ENCODE results near the gene CCDC15. TPM values are rescaled to one million over a fixed set of nuclear protein-coding genes. Genes with fewer than 3 reads are reported as not detected.

The CCDC15 gene, protein sequence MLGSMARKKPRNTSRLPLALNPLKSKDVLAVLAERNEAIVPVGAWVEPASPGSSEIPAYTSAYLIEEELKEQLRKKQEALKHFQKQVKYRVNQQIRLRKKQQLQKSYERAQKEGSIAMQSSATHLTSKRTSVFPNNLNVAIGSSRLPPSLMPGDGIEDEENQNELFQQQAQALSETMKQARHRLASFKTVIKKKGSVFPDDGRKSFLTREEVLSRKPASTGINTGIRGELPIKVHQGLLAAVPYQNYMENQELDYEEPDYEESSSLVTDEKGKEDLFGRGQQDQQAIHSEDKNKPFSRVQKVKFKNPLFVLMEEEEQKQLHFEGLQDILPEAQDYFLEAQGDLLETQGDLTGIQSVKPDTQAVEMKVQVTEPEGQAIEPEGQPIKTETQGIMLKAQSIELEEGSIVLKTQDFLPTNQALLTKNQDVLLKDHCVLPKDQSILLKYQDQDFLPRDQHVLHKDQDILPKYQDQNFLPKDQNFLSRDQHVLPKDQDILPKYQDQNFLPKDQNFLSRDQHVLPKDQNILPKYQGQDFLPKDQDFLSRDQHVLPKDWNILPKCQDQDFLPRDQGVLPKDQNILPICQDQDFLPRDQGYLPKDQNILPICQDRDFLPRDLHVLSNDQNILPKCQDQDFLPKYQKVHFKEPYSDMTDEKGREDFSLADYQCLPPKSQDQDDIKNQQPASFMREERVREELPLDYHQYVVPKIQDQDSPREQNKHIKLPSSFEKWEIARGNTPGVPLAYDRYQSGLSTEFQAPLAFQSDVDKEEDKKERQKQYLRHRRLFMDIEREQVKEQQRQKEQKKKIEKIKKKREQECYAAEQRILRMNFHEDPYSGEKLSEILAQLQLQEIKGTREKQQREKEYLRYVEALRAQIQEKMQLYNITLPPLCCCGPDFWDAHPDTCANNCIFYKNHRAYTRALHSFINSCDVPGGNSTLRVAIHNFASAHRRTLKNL
- total RNA-seq, result 6.1 and 7.1 TPM in 2 replicates
- long read RNA-seq, partial matches to known transcripts, result 4 of 19 reads
- long read RNA-seq, other reads (novel, unspliced or antisense), result 15 of 19 reads

DNA sequence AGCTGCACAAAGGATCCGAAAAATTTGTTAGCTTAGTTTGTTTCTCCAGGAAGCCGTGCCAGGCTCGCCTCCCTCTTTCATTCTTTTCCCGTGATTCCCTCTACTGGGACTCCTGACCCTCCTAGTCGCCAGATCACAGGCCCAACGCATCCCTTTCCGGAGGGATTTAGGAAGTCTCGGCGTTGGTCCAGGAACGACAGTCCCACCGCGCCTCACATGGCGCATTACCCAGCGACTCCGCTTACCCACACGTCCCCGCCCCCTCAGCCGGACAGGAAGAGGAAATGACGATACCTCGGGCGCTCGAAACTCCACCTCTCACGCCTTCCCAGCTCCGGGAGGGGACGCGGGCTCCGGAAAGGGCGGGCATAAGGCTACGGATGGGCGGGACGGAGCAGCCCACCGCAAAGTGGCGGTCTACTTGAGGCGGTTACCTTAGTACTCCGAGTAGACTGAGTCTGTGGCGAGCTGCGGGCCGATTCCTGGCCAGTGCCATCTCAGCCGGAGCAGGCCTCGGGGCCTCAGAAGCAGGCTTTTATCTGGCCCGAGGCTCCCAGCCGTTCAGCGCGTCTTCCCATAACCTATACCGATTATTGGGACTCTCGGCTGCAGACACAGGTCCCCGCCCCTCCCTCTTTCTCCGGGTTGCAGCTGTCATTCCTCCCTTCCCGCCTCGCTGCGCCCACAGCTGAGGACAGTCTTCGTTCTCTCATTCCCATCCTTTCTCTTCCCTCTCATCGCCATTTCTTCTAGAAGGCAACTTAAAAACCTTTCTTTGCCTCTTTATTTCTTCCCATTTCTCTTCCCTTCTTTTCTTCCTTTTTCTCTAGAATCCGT lies at the start of gene CCDC15:
CCDC15 (plus strand) TSS at position 450 of the 837 bp plus-strand sequence. CDS start 531 bp downstream, outside the sequence.
- Mint-ChIP-seq H3K4me1 (no peaks in the 10 kb centered on the region), H3K36me3 (ENCODE audit: low read depth) (no peaks in the 10 kb centered on the region), H3K27me3 (ENCODE audit: low read depth) (peaks cover 4% of the 10 kb centered on the region), H3K9me3 (no peaks in the 10 kb centered on the region), H3K4me3 (no peak within 1 kb of the TSS), H3K27ac (ENCODE audit: unreplicated experiment) (no peak within 1 kb of the TSS)
- DNase-seq (ENCODE audit: low read depth, low spot score), result peak; percentile 92
- TF ChIP-seq, protein P1, sequence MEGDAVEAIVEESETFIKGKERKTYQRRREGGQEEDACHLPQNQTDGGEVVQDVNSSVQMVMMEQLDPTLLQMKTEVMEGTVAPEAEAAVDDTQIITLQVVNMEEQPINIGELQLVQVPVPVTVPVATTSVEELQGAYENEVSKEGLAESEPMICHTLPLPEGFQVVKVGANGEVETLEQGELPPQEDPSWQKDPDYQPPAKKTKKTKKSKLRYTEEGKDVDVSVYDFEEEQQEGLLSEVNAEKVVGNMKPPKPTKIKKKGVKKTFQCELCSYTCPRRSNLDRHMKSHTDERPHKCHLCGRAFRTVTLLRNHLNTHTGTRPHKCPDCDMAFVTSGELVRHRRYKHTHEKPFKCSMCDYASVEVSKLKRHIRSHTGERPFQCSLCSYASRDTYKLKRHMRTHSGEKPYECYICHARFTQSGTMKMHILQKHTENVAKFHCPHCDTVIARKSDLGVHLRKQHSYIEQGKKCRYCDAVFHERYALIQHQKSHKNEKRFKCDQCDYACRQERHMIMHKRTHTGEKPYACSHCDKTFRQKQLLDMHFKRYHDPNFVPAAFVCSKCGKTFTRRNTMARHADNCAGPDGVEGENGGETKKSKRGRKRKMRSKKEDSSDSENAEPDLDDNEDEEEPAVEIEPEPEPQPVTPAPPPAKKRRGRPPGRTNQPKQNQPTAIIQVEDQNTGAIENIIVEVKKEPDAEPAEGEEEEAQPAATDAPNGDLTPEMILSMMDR (conservative IDR thresholded peaks at IDR 0.05), result no peak

DNA sequence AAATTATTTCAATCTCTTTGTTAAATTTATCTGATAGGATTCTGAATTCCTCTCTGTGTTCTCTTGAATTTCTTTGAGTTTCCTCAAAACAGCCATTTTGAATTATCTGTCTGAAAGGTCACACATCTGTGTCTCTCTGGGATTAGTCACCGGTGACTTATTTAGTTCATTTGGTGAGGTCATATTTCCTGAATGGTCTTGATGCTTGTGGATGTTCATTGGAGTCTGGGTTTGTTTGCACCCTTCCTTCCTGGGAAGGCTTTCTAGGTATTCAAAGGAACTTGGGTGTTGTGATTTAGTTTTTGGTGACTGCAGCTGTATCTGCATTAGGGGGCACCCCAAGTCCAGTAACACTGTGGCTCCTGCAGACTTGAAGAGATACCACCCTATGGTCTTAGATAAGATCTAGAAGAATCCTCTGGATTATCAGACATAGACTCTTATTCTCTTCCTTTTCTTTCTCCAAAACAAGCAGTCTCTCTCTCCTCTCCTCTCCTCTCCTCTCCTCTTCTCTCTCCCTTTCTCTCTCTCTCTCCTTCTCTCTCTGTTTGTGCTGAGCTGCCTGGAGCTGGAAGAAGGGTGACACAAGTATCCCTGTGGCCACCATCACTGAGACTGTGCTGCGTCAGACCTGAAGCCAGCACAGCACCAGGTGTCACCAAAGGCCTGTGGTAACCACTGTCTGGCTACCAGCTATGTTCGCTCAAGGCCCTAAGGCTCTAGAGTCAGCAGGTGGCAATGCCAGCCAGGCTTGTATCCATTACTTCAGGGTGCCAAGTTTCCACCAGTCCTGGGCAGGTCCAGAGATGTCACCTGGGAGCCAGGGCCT lies 38.2 kb upstream of the CCDC15 start:
- peaks cover 20% of the 10 kb centered on the region for H3K27me3 Mint-ChIP-seq (ENCODE audit: low read depth)
- DNase-seq (ENCODE audit: low read depth, low spot score), result no peak
- H3K9me3 Mint-ChIP-seq, result peaks cover 9% of the 10 kb centered on the region
- H3K4me3 Mint-ChIP-seq, result no peak overlapping the region
- peaks cover 12% of the 10 kb centered on the region for H3K36me3 Mint-ChIP-seq (ENCODE audit: low read depth)
- TF ChIP-seq, protein P1 (conservative IDR thresholded peaks at IDR 0.05), result no peak
- peaks cover 2% of the 10 kb centered on the region for H3K4me1 Mint-ChIP-seq
- no peak overlapping the region for H3K27ac Mint-ChIP-seq (ENCODE audit: unreplicated experiment)

DNA sequence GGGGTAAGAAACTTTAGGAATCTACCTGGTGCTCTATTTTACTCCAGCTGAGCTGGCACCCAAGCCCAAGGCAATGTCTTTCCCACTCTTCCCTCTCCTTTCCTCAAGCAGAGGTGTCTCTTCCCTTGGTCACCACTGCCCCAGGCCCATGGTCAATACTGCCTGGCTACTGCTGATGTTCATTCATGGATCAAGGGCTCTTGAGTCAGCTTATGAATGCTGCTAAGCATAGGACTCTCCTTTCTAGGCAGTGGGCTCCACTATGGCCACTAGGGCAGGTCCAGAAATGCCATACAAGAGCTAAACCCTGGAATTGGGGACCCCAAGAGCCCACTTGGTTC lies 37.7 kb upstream of the CCDC15 start:
- Mint-ChIP-seq H3K27ac (ENCODE audit: unreplicated experiment) (no peak overlapping the region), H3K4me3 (no peak overlapping the region), H3K9me3 (peaks cover 9% of the 10 kb centered on the region), H3K4me1 (peaks cover 4% of the 10 kb centered on the region), H3K36me3 (ENCODE audit: low read depth) (peaks cover 12% of the 10 kb centered on the region), H3K27me3 (ENCODE audit: low read depth) (peaks cover 20% of the 10 kb centered on the region)
- TF ChIP-seq, protein P1 (conservative IDR thresholded peaks at IDR 0.05), result no peak
- no peak for DNase-seq (ENCODE audit: low read depth, low spot score)

DNA sequence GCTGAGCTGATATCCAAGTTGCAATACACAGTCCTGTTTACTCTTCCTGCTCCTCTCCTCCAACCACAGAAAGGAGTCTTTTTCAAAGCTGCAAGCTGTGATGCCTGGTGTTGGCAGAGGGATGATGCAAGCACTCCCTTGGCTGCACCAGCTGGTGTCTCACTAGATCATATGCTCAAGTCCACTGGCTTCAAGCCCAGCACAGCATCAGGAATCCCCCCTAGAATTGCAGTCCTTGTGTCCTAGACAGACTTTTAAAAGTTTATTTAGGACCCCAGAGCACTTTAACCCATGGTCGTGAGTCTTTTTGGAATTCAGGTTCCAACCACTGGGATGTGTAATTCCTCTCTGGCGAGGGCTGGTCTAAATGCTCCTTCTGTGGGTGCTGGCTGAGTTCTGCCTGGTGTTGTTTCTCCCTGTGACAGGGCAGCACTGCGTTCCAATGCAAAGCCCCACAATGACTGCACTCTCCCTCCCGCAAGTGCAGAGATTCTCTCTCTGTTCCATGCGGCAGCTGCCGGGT lies 36.8 kb upstream of the CCDC15 start:
- Mint-ChIP-seq H3K27me3 (ENCODE audit: low read depth) (peaks cover 17% of the 10 kb centered on the region), H3K27ac (ENCODE audit: unreplicated experiment) (no peak overlapping the region), H3K36me3 (ENCODE audit: low read depth) (peaks cover 7% of the 10 kb centered on the region), H3K4me3 (no peak overlapping the region), H3K4me1 (peaks cover 4% of the 10 kb centered on the region), H3K9me3 (peaks cover 3% of the 10 kb centered on the region)
- no peak for DNase-seq (ENCODE audit: low read depth, low spot score)
- TF ChIP-seq, protein P1 (conservative IDR thresholded peaks at IDR 0.05), result no peak
